NOMO-1 treated with dmso at 0.1 percent for 144 hours (cell line): ENCODE measurements around the gene ANXA1.
"Not testable (repeated sequence)": the region's sequence is repeated elsewhere in the genome, so short reads cannot be mapped to it uniquely, and the experiment has no call there.

Experiments used
- DNase-seq: peaks from one replicate; lab custom pipeline; 2025; ENCODE audit not compliant: unreplicated experiment; lab: John Stamatoyannopoulos, UW

Gene ANXA1

GRCh38 chr9:73167614-73168013 is 15.9 kb downstream of the ANXA1 start:
- DNase-seq, result no peak

- DNase-seq, result no peak
Observed at GRCh38 chr9:73168298-73168934, 16.8 kb downstream of the ANXA1 start.

GRCh38 chr9:73170185-73170957 is 18.7 kb downstream of the ANXA1 start:
- DNase-seq, result no peak

- DNase-seq, result no peak
Observed at GRCh38 chr9:73172901-73173215, 21.2 kb downstream of the ANXA1 start.

GRCh38 chr9:73173557-73174329 is 22.1 kb downstream of the ANXA1 start:
- DNase-seq, result no peak

GRCh38 chr9:73174330-73174980 is 22.8 kb downstream of the ANXA1 start:
- no peak for DNase-seq

GRCh38 chr9:73176450-73176875 is 24.8 kb downstream of the ANXA1 start:
- DNase-seq, result no peak

- DNase-seq, result no peak
Observed at GRCh38 chr9:73178044-73178443, 26.4 kb downstream of the ANXA1 start.

GRCh38 chr9:73179589-73179988 is 27.9 kb downstream of the ANXA1 start:
- no peak for DNase-seq

- DNase-seq, result no peak
Observed at GRCh38 chr9:73180403-73180802, 28.7 kb downstream of the ANXA1 start.

- no peak for DNase-seq
Observed at GRCh38 chr9:73182928-73183327, 31.3 kb downstream of the ANXA1 start.

- DNase-seq, result no peak
Observed at GRCh38 chr9:73183428-73183827, 31.8 kb downstream of the ANXA1 start.

- DNase-seq, result no peak
Observed at GRCh38 chr9:73183917-73184861, 32.5 kb downstream of the ANXA1 start.

- DNase-seq, result not testable (repeated sequence)
Observed at GRCh38 chr9:73191109-73191508, 39.4 kb downstream of the ANXA1 start.

GRCh38 chr9:73194284-73194683 is 42.6 kb downstream of the ANXA1 start:
- DNase-seq, result no peak

- no peak for DNase-seq
Observed at GRCh38 chr9:73199448-73199847, 47.8 kb downstream of the ANXA1 start.

- DNase-seq, result no peak
Observed at GRCh38 chr9:73199886-73200285, 48.2 kb downstream of the ANXA1 start.

- DNase-seq, result no peak
Observed at GRCh38 chr9:73200694-73201452, 49.2 kb downstream of the ANXA1 start.

GRCh38 chr9:73202980-73203379 is 51.3 kb downstream of the ANXA1 start:
- DNase-seq, result no peak

GRCh38 chr9:73204936-73205335 is 53.3 kb downstream of the ANXA1 start:
- DNase-seq, result no peak
